Hair follicular keratinocyte (primary cell): ENCODE measurements around the gene YTHDC2. TPM values are rescaled to one million over a fixed set of nuclear protein-coding genes. Genes with fewer than 3 reads are reported as not detected.

Source experiments
- total RNA-seq: library from RNA; depleted of rRNA; stranded (reverse); fragments of >200 nt; gene quantifications from 2 replicates; pipeline ENCODE4 v1.2.3, GENCODE V29; 2015

Gene YTHDC2
- 11.5 and 12.1 TPM in 2 replicates for total RNA-seq

GRCh38 chr5:113513384-113514288 is at the start of gene YTHDC2:
YTHDC2 (plus strand) TSS chr5:113513694; CDS start chr5:113513896, 202 bp downstream.

GRCh38 chr5:113487781-113488644 is 25.5 kb upstream of the YTHDC2 start, which contains the start of gene MCC:
MCC (minus strand) TSS chr5:113488453.

Other genes with a start within 250 kb of the YTHDC2 start
- gene TSSK1B, start 78.7 kb upstream of the YTHDC2 start, total RNA-seq, result 0.04 and 0.08 TPM in 2 replicates
- 30.6 and 45.2 TPM in 2 replicates for gene MCC, start 25.2 kb upstream of the YTHDC2 start, total RNA-seq